GM15510 (cell line): ENCODE data around the gene JTB.

ENCODE experiments used
- POLR2A ChIP-seq: IDR thresholded peaks from 3 replicates; pipeline ENCODE4 v1.6.1; 2011; ENCODE audit warnings: borderline replicate concordance; ENCODE audit not compliant: insufficient read length; ENCODE audit errors: extremely low read depth

Gene JTB

GRCh38 chr1:153961421-153961820 is 16.1 kb downstream of the JTB start:
- TF ChIP-seq POLR2A = no peak

GRCh38 chr1:153960206-153960605 is 17.3 kb downstream of the JTB start:
- no peak for TF ChIP-seq POLR2A

- no peak for TF ChIP-seq POLR2A
These were observed 18.0 kb downstream of the JTB start for GRCh38 chr1:153959454-153959853.

GRCh38 chr1:153958961-153959260 is 18.6 kb downstream of the JTB start:
- TF ChIP-seq POLR2A = no peak

GRCh38 chr1:153958111-153958960 is 19.1 kb downstream of the JTB start, which contains the start of gene CRTC2:
TSS of gene CRTC2 (minus strand) at chr1:153958612. CDS start at chr1:153958497, 115 bp downstream.
- peak; percentile 72 for TF ChIP-seq POLR2A

GRCh38 chr1:153957744-153958110 is 19.7 kb downstream of the JTB start:
- no peak for TF ChIP-seq POLR2A

- TF ChIP-seq POLR2A = no peak
These were observed 20.3 kb downstream of the JTB start for GRCh38 chr1:153956997-153957715.

- no peak for TF ChIP-seq POLR2A
These were observed 22.6 kb downstream of the JTB start for GRCh38 chr1:153954826-153955225.

- no peak for TF ChIP-seq POLR2A
These were observed 23.6 kb downstream of the JTB start for GRCh38 chr1:153953859-153954365.

- no peak for TF ChIP-seq POLR2A
These were observed 25.7 kb downstream of the JTB start for GRCh38 chr1:153951801-153952200.

- no peak for TF ChIP-seq POLR2A
These were observed 26.3 kb downstream of the JTB start for GRCh38 chr1:153951183-153951582.

- peak; percentile 38 for TF ChIP-seq POLR2A
These were observed 30.7 kb downstream of the JTB start, which contains the start of gene DENND4B for GRCh38 chr1:153946622-153947241. TSS of gene DENND4B (minus strand) at chr1:153946718. CDS start at chr1:153944374, 2,344 bp downstream.

- peak; percentile 66 for TF ChIP-seq POLR2A
These were observed 31.5 kb downstream of the JTB start for GRCh38 chr1:153945795-153946621.

- TF ChIP-seq POLR2A = peak; percentile 65
These were observed 32.2 kb downstream of the JTB start for GRCh38 chr1:153945131-153945794.

- no peak for TF ChIP-seq POLR2A
These were observed 32.7 kb downstream of the JTB start for GRCh38 chr1:153944827-153945117.
